GM12878 (cell line): ENCODE measurements around the gene CDH1. TPM values are rescaled to one million over a fixed set of nuclear protein-coding genes. Genes with fewer than 3 reads are reported as not detected.

Source experiments
- ATAC-seq: fragments of 200-7000 bp; cut with Tn5 transposase; 3 replicates; pipeline ENCODE4 v1.9.1; 2020; ENCODE audit warnings: mild to moderate bottlenecking, moderate library complexity
- BruUV-seq: library from RNA; stranded (reverse); fragments of 400-500 nt; replicated peaks from 2 replicates; lab custom pipeline; 2021; lab: Mats Ljungman, UMichigan
- CTCF ChIA-PET: fragments of 300-600 bp; sonication (Branson Sonifier 250); formaldehyde crosslinking; extraction: SDS; loops from one replicate; lab custom pipeline; 2021; ENCODE audit warnings: inconsistent platforms; lab: Yijun Ruan, JAX
- POLR2A ChIA-PET: fragments of 350-600 bp; formaldehyde crosslinking; extraction: SDS; loops from one replicate; lab custom pipeline; 2021; ENCODE audit warnings: inconsistent platforms; lab: Charles Lee
- RAD21 ChIA-PET: fragments of 300-600 bp; sonication (Branson Sonifier 250); formaldehyde crosslinking; loops from one replicate; lab custom pipeline; 2023; ENCODE audit warnings: antibody characterized with exemption; ENCODE audit not compliant: unreplicated experiment; lab: Charles Lee
- SMC1A ChIA-PET: fragments of 300-600 bp; sonication (Branson Sonifier 250); formaldehyde crosslinking; loops from one replicate; lab custom pipeline; 2023; ENCODE audit not compliant: unreplicated experiment, uncharacterized antibody; lab: Charles Lee
- DNase-seq: peaks from one replicate; pipeline ENCODE4 v3.0.0-alpha.2; 2011; ENCODE audit warnings: low read depth, low spot score
- FAIRE-seq: peaks from 3 replicates; lab custom pipeline; 2011; peaks lifted over from hg19 to GRCh38; lab: Jason Lieb, UNC
- H2AFZ ChIP-seq: 2 replicates; pipeline ENCODE4 v1.6.0; 2011; ENCODE audit warnings: low read depth, low read length, control low read depth; ENCODE audit not compliant: control insufficient read depth
- H3K27ac ChIP-seq: 2 replicates; pipeline ENCODE4 v1.5.1; 2011; ENCODE audit warnings: control low read depth; ENCODE audit not compliant: control insufficient read depth, insufficient read depth
- H3K27me3 ChIP-seq, 2 experiments: replicated peaks in 1 of 2; 2 replicates each; pipeline versions ENCODE4 v1.6.0 to v1.6.1; 2011; ENCODE audit warnings: low read length in 1 of 2; ENCODE audit not compliant: control insufficient read depth in 2 of 2, insufficient read depth in 2 of 2
- H3K36me3 ChIP-seq, 2 experiments: 2 replicates each; pipeline ENCODE4 v1.5.1; 2011; ENCODE audit warnings: low read length in 1 of 2; ENCODE audit not compliant: control insufficient read depth in 2 of 2, insufficient read depth in 2 of 2
- H3K4me1 ChIP-seq: 2 replicates; pipeline ENCODE4 v1.6.1; 2011; ENCODE audit warnings: mild to moderate bottlenecking, low read length, moderate library complexity, mixed read lengths; ENCODE audit not compliant: control insufficient read depth, insufficient read depth
- H3K4me2 ChIP-seq: 2 replicates; pipeline ENCODE4 v1.6.0; 2011; ENCODE audit warnings: control low read depth; ENCODE audit not compliant: control insufficient read depth, insufficient read depth
- H3K4me3 ChIP-seq: fragments of 200-600 bp; sonication (generic); 2 replicates; pipeline ENCODE4 v1.5.1; 2016
- H3K79me2 ChIP-seq: 2 replicates; pipeline ENCODE4 v1.6.0; 2011; ENCODE audit warnings: low read length; ENCODE audit not compliant: control insufficient read depth, insufficient read depth
- H3K9ac ChIP-seq: 2 replicates; pipeline ENCODE4 v1.8.0; 2011; ENCODE audit warnings: low read length, control low read depth, mixed read lengths; ENCODE audit not compliant: control insufficient read depth, insufficient read depth
- H3K9me3 ChIP-seq: replicated peaks from 3 replicates; pipeline ENCODE4 v1.5.1; 2011; ENCODE audit warnings: mild to moderate bottlenecking, low read length; ENCODE audit not compliant: control insufficient read depth, insufficient read depth
- H4K20me1 ChIP-seq: 2 replicates; pipeline ENCODE4 v1.6.0; 2011; ENCODE audit not compliant: control insufficient read depth, insufficient read depth
- BCL11A ChIP-seq: IDR thresholded peaks from 2 replicates; pipeline ENCODE4 v1.6.1; 2011; ENCODE audit warnings: low read depth, low read length
- DPF2 ChIP-seq: fragments of 450-650 bp; IDR thresholded peaks from 2 replicates; pipeline ENCODE4 v1.6.1; 2017; ENCODE audit warnings: mild to moderate bottlenecking
- FOXM1 ChIP-seq: IDR thresholded peaks from 2 replicates; pipeline ENCODE4 v1.6.1; 2012; ENCODE audit warnings: low read depth, mild to moderate bottlenecking, inconsistent platforms, low read length, moderate library complexity
- KLF5 ChIP-seq: fragments of 450-650 bp; IDR thresholded peaks from 2 replicates; pipeline ENCODE4 v1.6.1; 2014; ENCODE audit warnings: mild to moderate bottlenecking; ENCODE audit not compliant: partially characterized antibody
- PML ChIP-seq: IDR thresholded peaks from 2 replicates; pipeline ENCODE4 v1.6.1; 2012; ENCODE audit warnings: low read length, inconsistent platforms
- POLR2AphosphoS5 ChIP-seq: IDR thresholded peaks from 2 replicates; pipeline ENCODE4 v1.6.1; 2011; ENCODE audit warnings: mild to moderate bottlenecking, low read length, inconsistent platforms
- RELA ChIP-seq: fragments of 450-650 bp; IDR thresholded peaks from 2 replicates; pipeline ENCODE4 v1.8.0; 2014; ENCODE audit warnings: borderline replicate concordance; ENCODE audit not compliant: partially characterized antibody
- ZNF207 ChIP-seq: fragments of 450-650 bp; IDR thresholded peaks from 2 replicates; pipeline ENCODE4 v1.6.1; 2014; ENCODE audit warnings: antibody characterized with exemption, mild to moderate bottlenecking, borderline replicate concordance
- WGBS: methylation state at CpG from one replicate; pipeline ENCODE4 v1.1.6; 2016; ENCODE audit warnings: low lambda C conversion rate; ENCODE audit not compliant: insufficient replicate concordance, insufficient coverage; ENCODE audit errors: missing lambda C conversion rate; 5-methylcytosine and 5-hydroxymethylcytosine counted together
- in situ Hi-C: fragments of 300-500 bp; cut with MboI; formaldehyde crosslinking; loops from 9 replicates; pipeline ENCODE4 v1.14.3; 2018; ENCODE audit warnings: mixed read lengths
- intact Hi-C: fragments of 100-400 bp; cut with micrococcal nuclease; formaldehyde crosslinking; loops from one replicate; pipeline ENCODE4 v1.14.2; 2022; ENCODE audit not compliant: unreplicated experiment
- polyA plus RNA-seq, 11 experiments: library from polyadenylated mRNA; depleted of rRNA in 4 of 11; unstranded in 6 of 11; stranded (reverse) in 5 of 11; fragments of >200 nt; fragmentation: Nextera tagmentation in 4 of 11; fragmentation: Illumina TruSeq in 1 of 11; extraction: Ambion mirVana in 4 of 11; extraction: Trizol in 1 of 11; gene quantifications; 1 replicate in 1 of 11; 2 replicates in 10 of 11; pipeline versions ENCODE4 v1.2.1 to v1.2.3, GENCODE V29; 2011 to 2016; ENCODE audit warnings: inconsistent platforms in 2 of 11, missing spikeins in 2 of 11, low read depth in 1 of 11
- total RNA-seq, 4 experiments: library from RNA; depleted of rRNA in 3 of 4; stranded (reverse); fragments of >200 nt in 3 of 4; fragmentation: Illumina TruSeq in 1 of 4; extraction: Trizol in 1 of 4; gene quantifications; 2 replicates each; pipeline versions ENCODE4 v1.2.1 to v1.2.3, GENCODE V29; 2013 to 2021
- TF ChIP-seq, protein P1 (sequence below): fragments of 450-650 bp; IDR thresholded peaks from 2 replicates; pipeline ENCODE4 v1.6.1; 2017; ENCODE audit warnings: mild to moderate bottlenecking, moderate library complexity
- TF ChIP-seq, protein P2 (sequence below): IDR thresholded peaks from 2 replicates; pipeline ENCODE4 v1.6.1; 2011; ENCODE audit warnings: mild to moderate bottlenecking, low read depth, low read length, moderate library complexity; ENCODE audit not compliant: insufficient replicate concordance
- TF ChIP-seq, protein P3 (sequence below): fragments of 150-350 bp; IDR thresholded peaks from 2 replicates; pipeline ENCODE4 v1.6.1; 2016; ENCODE audit warnings: low read depth, low read length
- TF ChIP-seq, protein P4 (sequence below): fragments of 150-350 bp; IDR thresholded peaks from 2 replicates; pipeline ENCODE4 v1.6.1; 2014; ENCODE audit warnings: mild to moderate bottlenecking, low read depth, low read length

The CDH1 gene
- total and polyA plus RNA-seq, 10 of the 15 experiments (the other 5 are each of a cell fraction or from before 2014, with no cell fraction given) = 2.2 to 30.6 (median 17.7) TPM

DNA sequence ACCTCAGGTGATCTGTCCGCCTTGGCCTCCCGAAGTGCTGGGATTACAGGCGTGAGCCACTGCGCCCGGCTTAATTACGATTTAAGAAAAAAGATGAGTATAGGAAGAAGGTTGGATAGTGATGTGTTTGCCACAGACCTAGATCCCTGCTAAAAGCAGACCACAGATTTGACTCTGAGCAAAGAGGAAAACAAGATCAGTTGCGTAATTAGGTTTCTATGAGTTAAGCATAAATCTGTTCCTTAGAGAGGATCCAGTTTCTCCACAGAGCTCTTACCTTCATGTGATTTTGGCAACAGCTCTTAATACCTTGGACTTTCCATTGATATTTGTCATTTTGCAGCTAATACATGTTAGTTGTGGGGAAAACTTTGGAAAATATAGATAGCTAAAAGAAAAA is 31.1 kb downstream of the CDH1 start:
- H3K27me3 ChIP-seq = no peaks in the 10 kb centered on the region
- in situ Hi-C loops = loop anchor here (25.0 kb wide), 1 partner anchor 1644 kb away; no protein-coding TSS in a partner anchor
- no peak for ATAC-seq
- intact Hi-C loops = no loop called here
- WGBS = 83% methylated on average over 7 of the region's 7 CpGs
- ChIA-PET CTCF (interaction anchor here (0.6 to 3.4 kb wide), 5 partner anchors 9 to 507 kb away, joined by 3 to 12 read pairs (median 3); no protein-coding TSS in a partner anchor), SMC1A (interaction anchor here (0.5 to 2.5 kb wide), 12 partner anchors 7 to 846 kb away, joined by 3 to 11 read pairs (median 3); no protein-coding TSS in a partner anchor), RAD21 (interaction anchor here (0.6 to 1.5 kb wide), 4 partner anchors 9 to 18 kb away, joined by 3 to 6 read pairs (median 4); no protein-coding TSS in a partner anchor), POLR2A (interaction anchor here (1.2 kb wide), 1 partner anchor 11 kb away, joined by 5 read pairs; no protein-coding TSS in a partner anchor)
- TF ChIP-seq, protein P1, sequence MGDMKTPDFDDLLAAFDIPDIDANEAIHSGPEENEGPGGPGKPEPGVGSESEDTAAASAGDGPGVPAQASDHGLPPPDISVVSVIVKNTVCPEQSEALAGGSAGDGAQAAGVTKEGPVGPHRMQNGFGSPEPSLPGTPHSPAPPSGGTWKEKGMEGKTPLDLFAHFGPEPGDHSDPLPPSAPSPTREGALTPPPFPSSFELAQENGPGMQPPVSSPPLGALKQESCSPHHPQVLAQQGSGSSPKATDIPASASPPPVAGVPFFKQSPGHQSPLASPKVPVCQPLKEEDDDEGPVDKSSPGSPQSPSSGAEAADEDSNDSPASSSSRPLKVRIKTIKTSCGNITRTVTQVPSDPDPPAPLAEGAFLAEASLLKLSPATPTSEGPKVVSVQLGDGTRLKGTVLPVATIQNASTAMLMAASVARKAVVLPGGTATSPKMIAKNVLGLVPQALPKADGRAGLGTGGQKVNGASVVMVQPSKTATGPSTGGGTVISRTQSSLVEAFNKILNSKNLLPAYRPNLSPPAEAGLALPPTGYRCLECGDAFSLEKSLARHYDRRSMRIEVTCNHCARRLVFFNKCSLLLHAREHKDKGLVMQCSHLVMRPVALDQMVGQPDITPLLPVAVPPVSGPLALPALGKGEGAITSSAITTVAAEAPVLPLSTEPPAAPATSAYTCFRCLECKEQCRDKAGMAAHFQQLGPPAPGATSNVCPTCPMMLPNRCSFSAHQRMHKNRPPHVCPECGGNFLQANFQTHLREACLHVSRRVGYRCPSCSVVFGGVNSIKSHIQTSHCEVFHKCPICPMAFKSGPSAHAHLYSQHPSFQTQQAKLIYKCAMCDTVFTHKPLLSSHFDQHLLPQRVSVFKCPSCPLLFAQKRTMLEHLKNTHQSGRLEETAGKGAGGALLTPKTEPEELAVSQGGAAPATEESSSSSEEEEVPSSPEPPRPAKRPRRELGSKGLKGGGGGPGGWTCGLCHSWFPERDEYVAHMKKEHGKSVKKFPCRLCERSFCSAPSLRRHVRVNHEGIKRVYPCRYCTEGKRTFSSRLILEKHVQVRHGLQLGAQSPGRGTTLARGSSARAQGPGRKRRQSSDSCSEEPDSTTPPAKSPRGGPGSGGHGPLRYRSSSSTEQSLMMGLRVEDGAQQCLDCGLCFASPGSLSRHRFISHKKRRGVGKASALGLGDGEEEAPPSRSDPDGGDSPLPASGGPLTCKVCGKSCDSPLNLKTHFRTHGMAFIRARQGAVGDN = no peak
- no peak for TF ChIP-seq RELA
- no peak for TF ChIP-seq PML
- TF ChIP-seq, protein P2, sequence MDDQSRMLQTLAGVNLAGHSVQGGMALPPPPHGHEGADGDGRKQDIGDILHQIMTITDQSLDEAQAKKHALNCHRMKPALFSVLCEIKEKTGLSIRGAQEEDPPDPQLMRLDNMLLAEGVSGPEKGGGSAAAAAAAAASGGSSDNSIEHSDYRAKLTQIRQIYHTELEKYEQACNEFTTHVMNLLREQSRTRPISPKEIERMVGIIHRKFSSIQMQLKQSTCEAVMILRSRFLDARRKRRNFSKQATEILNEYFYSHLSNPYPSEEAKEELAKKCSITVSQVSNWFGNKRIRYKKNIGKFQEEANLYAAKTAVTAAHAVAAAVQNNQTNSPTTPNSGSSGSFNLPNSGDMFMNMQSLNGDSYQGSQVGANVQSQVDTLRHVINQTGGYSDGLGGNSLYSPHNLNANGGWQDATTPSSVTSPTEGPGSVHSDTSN = no peak
- no peak for TF ChIP-seq ZNF207
- no peak for TF ChIP-seq DPF2
- TF ChIP-seq BCL11A = no peak
- TF ChIP-seq, protein P3, sequence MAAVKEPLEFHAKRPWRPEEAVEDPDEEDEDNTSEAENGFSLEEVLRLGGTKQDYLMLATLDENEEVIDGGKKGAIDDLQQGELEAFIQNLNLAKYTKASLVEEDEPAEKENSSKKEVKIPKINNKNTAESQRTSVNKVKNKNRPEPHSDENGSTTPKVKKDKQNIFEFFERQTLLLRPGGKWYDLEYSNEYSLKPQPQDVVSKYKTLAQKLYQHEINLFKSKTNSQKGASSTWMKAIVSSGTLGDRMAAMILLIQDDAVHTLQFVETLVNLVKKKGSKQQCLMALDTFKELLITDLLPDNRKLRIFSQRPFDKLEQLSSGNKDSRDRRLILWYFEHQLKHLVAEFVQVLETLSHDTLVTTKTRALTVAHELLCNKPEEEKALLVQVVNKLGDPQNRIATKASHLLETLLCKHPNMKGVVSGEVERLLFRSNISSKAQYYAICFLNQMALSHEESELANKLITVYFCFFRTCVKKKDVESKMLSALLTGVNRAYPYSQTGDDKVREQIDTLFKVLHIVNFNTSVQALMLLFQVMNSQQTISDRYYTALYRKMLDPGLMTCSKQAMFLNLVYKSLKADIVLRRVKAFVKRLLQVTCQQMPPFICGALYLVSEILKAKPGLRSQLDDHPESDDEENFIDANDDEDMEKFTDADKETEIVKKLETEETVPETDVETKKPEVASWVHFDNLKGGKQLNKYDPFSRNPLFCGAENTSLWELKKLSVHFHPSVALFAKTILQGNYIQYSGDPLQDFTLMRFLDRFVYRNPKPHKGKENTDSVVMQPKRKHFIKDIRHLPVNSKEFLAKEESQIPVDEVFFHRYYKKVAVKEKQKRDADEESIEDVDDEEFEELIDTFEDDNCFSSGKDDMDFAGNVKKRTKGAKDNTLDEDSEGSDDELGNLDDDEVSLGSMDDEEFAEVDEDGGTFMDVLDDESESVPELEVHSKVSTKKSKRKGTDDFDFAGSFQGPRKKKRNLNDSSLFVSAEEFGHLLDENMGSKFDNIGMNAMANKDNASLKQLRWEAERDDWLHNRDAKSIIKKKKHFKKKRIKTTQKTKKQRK = no peak
- TF ChIP-seq POLR2AphosphoS5 = no peak
- TF ChIP-seq FOXM1 = no peak
- no peak for TF ChIP-seq KLF5
- TF ChIP-seq, protein P4, sequence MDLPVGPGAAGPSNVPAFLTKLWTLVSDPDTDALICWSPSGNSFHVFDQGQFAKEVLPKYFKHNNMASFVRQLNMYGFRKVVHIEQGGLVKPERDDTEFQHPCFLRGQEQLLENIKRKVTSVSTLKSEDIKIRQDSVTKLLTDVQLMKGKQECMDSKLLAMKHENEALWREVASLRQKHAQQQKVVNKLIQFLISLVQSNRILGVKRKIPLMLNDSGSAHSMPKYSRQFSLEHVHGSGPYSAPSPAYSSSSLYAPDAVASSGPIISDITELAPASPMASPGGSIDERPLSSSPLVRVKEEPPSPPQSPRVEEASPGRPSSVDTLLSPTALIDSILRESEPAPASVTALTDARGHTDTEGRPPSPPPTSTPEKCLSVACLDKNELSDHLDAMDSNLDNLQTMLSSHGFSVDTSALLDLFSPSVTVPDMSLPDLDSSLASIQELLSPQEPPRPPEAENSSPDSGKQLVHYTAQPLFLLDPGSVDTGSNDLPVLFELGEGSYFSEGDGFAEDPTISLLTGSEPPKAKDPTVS = no peak
- H3K4me1 ChIP-seq = peaks cover 18% of the 10 kb centered on the region
- no peak overlapping the region for H3K4me3 ChIP-seq
- H3K9ac ChIP-seq = no peak overlapping the region
- no peaks in the 10 kb centered on the region; the same call in 2 of the 3 replicates for H3K9me3 ChIP-seq
- no peak overlapping the region for H3K27ac ChIP-seq
- no peak overlapping the region for H3K4me2 ChIP-seq
- H2AFZ ChIP-seq = no peak overlapping the region
- no peaks in the 10 kb centered on the region for H4K20me1 ChIP-seq
- no TSS peak for BruUV-seq
- no peak for DNase-seq
- FAIRE-seq = no peak
- H3K79me2 ChIP-seq = no peaks in the 10 kb centered on the region
- H3K36me3 ChIP-seq = no peaks in the 10 kb centered on the region
